HAP-1 (cell line): ENCODE results near the gene COG1.

Source experiments
- DNase-seq, 2 experiments: peaks; one replicate each; pipeline ENCODE4 v3.0.0-alpha.2; 2016 to 2020; ENCODE audit warnings: low spot score in 2 of 2
- H3K27me3 ChIP-seq: fragments of 250-450 bp; sonication (Bioruptor Pico); 2 replicates; pipeline ENCODE4 v1.5.1; 2020; ENCODE audit warnings: low read depth, mild to moderate bottlenecking, moderate library complexity
- H3K36me3 ChIP-seq: fragments of 250-450 bp; sonication (Bioruptor Pico); replicated peaks from 2 replicates; pipeline ENCODE4 v1.5.1; 2020; ENCODE audit warnings: mild to moderate bottlenecking
- H3K4me1 ChIP-seq: fragments of 250-450 bp; sonication (Bioruptor Pico); 2 replicates; pipeline ENCODE4 v1.5.1; 2020; ENCODE audit warnings: mild to moderate bottlenecking
- H3K4me3 ChIP-seq: fragments of 250-450 bp; sonication (Bioruptor Pico); 2 replicates; pipeline ENCODE4 v1.5.1; 2020; ENCODE audit warnings: mild to moderate bottlenecking, moderate library complexity
- H3K9me3 ChIP-seq: fragments of 250-450 bp; sonication (Bioruptor Pico); 2 replicates; pipeline ENCODE4 v1.5.1; 2020; ENCODE audit warnings: mild to moderate bottlenecking, moderate library complexity
- in situ Hi-C: fragments of 300-500 bp; cut with MboI; formaldehyde crosslinking; loops from 3 replicates; pipeline ENCODE4 v1.14.3; 2020; ENCODE audit warnings: low sequenced_read_pairs, inconsistent platforms, mixed read lengths

Gene COG1

GRCh38 chr17:73198201-73198929 lies 5.5 kb downstream of the COG1 start:
- no peak for DNase-seq
- in situ Hi-C loops, result loop anchor here (25.0 kb wide), 1 partner anchor 461 kb away; no protein-coding TSS in a partner anchor
- H3K27me3 ChIP-seq, result no peaks in the 10 kb centered on the region
- no peak overlapping the region for H3K4me3 ChIP-seq
- H3K9me3 ChIP-seq, result no peaks in the 10 kb centered on the region
- peaks cover 6% of the 10 kb centered on the region; the same call in 1 of the 2 replicates for H3K4me1 ChIP-seq
- peaks cover 77% of the 10 kb centered on the region for H3K36me3 ChIP-seq

GRCh38 chr17:73198930-73199260 lies 6.0 kb downstream of the COG1 start:
- Histone ChIP-seq H3K9me3 (no peaks in the 10 kb centered on the region), H3K27me3 (no peaks in the 10 kb centered on the region), H3K36me3 (peaks cover 82% of the 10 kb centered on the region), H3K4me3 (no peak overlapping the region), H3K4me1 (peaks cover 3% of the 10 kb centered on the region; the same call in 1 of the 2 replicates)
- in situ Hi-C loops, result loop anchor here (25.0 kb wide), 1 partner anchor 462 kb away; no protein-coding TSS in a partner anchor
- no peak for DNase-seq

- H3K4me1 ChIP-seq, result no peaks in the 10 kb centered on the region
- H3K9me3 ChIP-seq, result no peaks in the 10 kb centered on the region
- H3K4me3 ChIP-seq, result no peak overlapping the region
- in situ Hi-C loops, result loop anchor here (25.0 kb wide), 1 partner anchor 463 kb away; no protein-coding TSS in a partner anchor
- H3K36me3 ChIP-seq, result peaks cover 87% of the 10 kb centered on the region
- H3K27me3 ChIP-seq, result no peaks in the 10 kb centered on the region
- no peak for DNase-seq
Observed at GRCh38 chr17:73199751-73200317, 7.0 kb downstream of the COG1 start.

GRCh38 chr17:73200476-73200875 lies 7.6 kb downstream of the COG1 start:
- no peak for DNase-seq
- Histone ChIP-seq H3K4me3 (no peak overlapping the region), H3K36me3 (peaks cover 90% of the 10 kb centered on the region), H3K9me3 (no peaks in the 10 kb centered on the region), H3K27me3 (no peaks in the 10 kb centered on the region), H3K4me1 (no peaks in the 10 kb centered on the region)
- in situ Hi-C loops, result no loop called here

- H3K9me3 ChIP-seq, result no peaks in the 10 kb centered on the region
- H3K4me3 ChIP-seq, result no peak overlapping the region
- DNase-seq, result no peak
- in situ Hi-C loops, result no loop called here
- H3K27me3 ChIP-seq, result no peaks in the 10 kb centered on the region
- H3K4me1 ChIP-seq, result no peaks in the 10 kb centered on the region
- H3K36me3 ChIP-seq, result peaks cover 97% of the 10 kb centered on the region
Observed at GRCh38 chr17:73201215-73202069, 8.6 kb downstream of the COG1 start.

GRCh38 chr17:73203135-73203787 lies 10.4 kb downstream of the COG1 start:
- in situ Hi-C loops, result no loop called here
- DNase-seq, result no peak
- H3K36me3 ChIP-seq, result peaks cover 95% of the 10 kb centered on the region

GRCh38 chr17:73203788-73204479 lies 11.1 kb downstream of the COG1 start:
- H3K4me3 ChIP-seq, result no peak overlapping the region
- no peaks in the 10 kb centered on the region for H3K9me3 ChIP-seq
- in situ Hi-C loops, result no loop called here
- no peak for DNase-seq
- no peaks in the 10 kb centered on the region for H3K4me1 ChIP-seq
- H3K36me3 ChIP-seq, result peaks cover 94% of the 10 kb centered on the region
- no peaks in the 10 kb centered on the region for H3K27me3 ChIP-seq

More at GRCh38 chr17:73203135-73203787, 10.4 kb downstream of the COG1 start:
- no peaks in the 10 kb centered on the region for H3K9me3 ChIP-seq
- no peaks in the 10 kb centered on the region for H3K4me1 ChIP-seq
- H3K4me3 ChIP-seq, result no peak overlapping the region
- no peaks in the 10 kb centered on the region for H3K27me3 ChIP-seq

GRCh38 chr17:73205459-73205961 lies 12.7 kb downstream of the COG1 start:
- H3K36me3 ChIP-seq, result peaks cover 87% of the 10 kb centered on the region
- H3K4me1 ChIP-seq, result no peaks in the 10 kb centered on the region
- no peaks in the 10 kb centered on the region for H3K27me3 ChIP-seq
- DNase-seq, result no peak
- no peaks in the 10 kb centered on the region for H3K9me3 ChIP-seq
- no peak overlapping the region for H3K4me3 ChIP-seq
- in situ Hi-C loops, result no loop called here

- no peak for DNase-seq
- H3K36me3 ChIP-seq, result peaks cover 59% of the 10 kb centered on the region
Observed at GRCh38 chr17:73208139-73208827, 15.4 kb downstream of the COG1 start.

GRCh38 chr17:73209436-73209835 lies 16.6 kb downstream of the COG1 start:
- Histone ChIP-seq H3K4me1 (no peaks in the 10 kb centered on the region), H3K9me3 (no peaks in the 10 kb centered on the region), H3K36me3 (peaks cover 49% of the 10 kb centered on the region), H3K27me3 (no peaks in the 10 kb centered on the region), H3K4me3 (no peak overlapping the region)
- no peak for DNase-seq
- in situ Hi-C loops, result no loop called here

More at GRCh38 chr17:73208139-73208827, 15.4 kb downstream of the COG1 start:
- no peaks in the 10 kb centered on the region for H3K4me1 ChIP-seq
- H3K27me3 ChIP-seq, result no peaks in the 10 kb centered on the region
- in situ Hi-C loops, result no loop called here
- H3K9me3 ChIP-seq, result no peaks in the 10 kb centered on the region
- H3K4me3 ChIP-seq, result no peak overlapping the region

GRCh38 chr17:73210002-73210678 lies 17.3 kb downstream of the COG1 start:
- in situ Hi-C loops, result no loop called here
- no peak for DNase-seq
- Histone ChIP-seq H3K4me3 (no peak overlapping the region), H3K9me3 (no peaks in the 10 kb centered on the region), H3K4me1 (no peaks in the 10 kb centered on the region), H3K27me3 (no peaks in the 10 kb centered on the region), H3K36me3 (peaks cover 43% of the 10 kb centered on the region)

GRCh38 chr17:73211745-73212144 lies 18.9 kb downstream of the COG1 start:
- no peak overlapping the region for H3K4me3 ChIP-seq
- peaks cover 29% of the 10 kb centered on the region for H3K36me3 ChIP-seq
- no peak for DNase-seq
- in situ Hi-C loops, result no loop called here
- no peaks in the 10 kb centered on the region for H3K9me3 ChIP-seq
- H3K27me3 ChIP-seq, result no peaks in the 10 kb centered on the region
- no peaks in the 10 kb centered on the region for H3K4me1 ChIP-seq
